ENCODE measurements around the gene SORCS2. TPM values are rescaled to one million over a fixed set of nuclear protein-coding genes. Genes with fewer than 3 reads are reported as not detected.

SORCS2 gene
- total RNA-seq, 1 donor from 2014 or later: 5.2 TPM

- Histone ChIP-seq H3K9ac (no peak overlapping the region), H3K79me2 (ENCODE audit: low read depth) (no peaks in the 10 kb centered on the region), H3K27ac (no peak overlapping the region), H3K4me1 (peaks cover under 1% of the 10 kb centered on the region), H2AFZ (replicated peaks) (no peak overlapping the region), H3K4me2 (no peak overlapping the region), H3K36me3 (no peaks in the 10 kb centered on the region), H3K9me3 (ENCODE audit: low read depth) (no peaks in the 10 kb centered on the region), H3K4me3 (no peak overlapping the region), H4K20me1 (ENCODE audit: low read depth) (no peaks in the 10 kb centered on the region), H3F3A (ENCODE audit: low read depth) (no peaks in the 10 kb centered on the region), H3K27me3 (no peaks in the 10 kb centered on the region)
- H3K9me3 Mint-ChIP-seq: peaks cover 3% of the 10 kb centered on the region
- TF ChIP-seq CTCF (IDR thresholded peaks at IDR 0.05) (no peak), EZH2phosphoT487 (IDR thresholded peaks at IDR 0.05) (no peak), EZH2 (IDR thresholded peaks at IDR 0.05) (no peak)
- peaks cover 2% of the 10 kb centered on the region for H3K27me3 Mint-ChIP-seq (ENCODE audit: insufficient read depth, low read depth)
- DNase-seq (ENCODE audit: low spot score): no peak
- peaks cover 21% of the 10 kb centered on the region for H3K4me1 Mint-ChIP-seq
- H3K4me3 Mint-ChIP-seq: no peak overlapping the region
- no peak overlapping the region for H3K27ac Mint-ChIP-seq
- H3K36me3 Mint-ChIP-seq: no peaks in the 10 kb centered on the region
These were observed 68.7 kb downstream of the SORCS2 start for GRCh38 chr4:7261087-7261486.

GRCh38 chr4:7261536-7261935, 69.2 kb downstream of the SORCS2 start:
- no peak overlapping the region for H2AFZ ChIP-seq (replicated peaks)
- no peaks in the 10 kb centered on the region for H3K9me3 ChIP-seq (ENCODE audit: low read depth)
- no peak overlapping the region for H3K27ac ChIP-seq
- DNase-seq (ENCODE audit: low spot score): no peak
- no peaks in the 10 kb centered on the region for H3K79me2 ChIP-seq (ENCODE audit: low read depth)
- Mint-ChIP-seq H3K36me3 (no peaks in the 10 kb centered on the region), H3K9me3 (peaks cover 3% of the 10 kb centered on the region), H3K4me1 (peaks cover 25% of the 10 kb centered on the region), H3K27me3 (ENCODE audit: insufficient read depth, low read depth) (no peaks in the 10 kb centered on the region), H3K4me3 (no peak overlapping the region), H3K27ac (no peak overlapping the region)
- no peak overlapping the region for H3K4me3 ChIP-seq
- TF ChIP-seq EZH2phosphoT487 (IDR thresholded peaks at IDR 0.05): no peak
- no peak for TF ChIP-seq CTCF (IDR thresholded peaks at IDR 0.05)
- no peak for TF ChIP-seq EZH2 (IDR thresholded peaks at IDR 0.05)
- H3F3A ChIP-seq (ENCODE audit: low read depth): no peaks in the 10 kb centered on the region
- H3K36me3 ChIP-seq: no peaks in the 10 kb centered on the region
- no peak overlapping the region for H3K9ac ChIP-seq
- H3K4me1 ChIP-seq: peaks cover 5% of the 10 kb centered on the region
- H3K27me3 ChIP-seq: no peaks in the 10 kb centered on the region
- H3K4me2 ChIP-seq: no peak overlapping the region
- no peaks in the 10 kb centered on the region for H4K20me1 ChIP-seq (ENCODE audit: low read depth)

- Histone ChIP-seq H3K9me3 (ENCODE audit: low read depth) (no peaks in the 10 kb centered on the region), H4K20me1 (ENCODE audit: low read depth) (no peaks in the 10 kb centered on the region), H3K79me2 (ENCODE audit: low read depth) (no peaks in the 10 kb centered on the region), H3K9ac (no peak overlapping the region), H3K4me3 (no peak overlapping the region), H3K4me2 (no peak overlapping the region), H3K36me3 (no peaks in the 10 kb centered on the region), H2AFZ (replicated peaks) (no peak overlapping the region), H3K4me1 (peaks cover 5% of the 10 kb centered on the region), H3F3A (ENCODE audit: low read depth) (no peaks in the 10 kb centered on the region), H3K27ac (no peak overlapping the region), H3K27me3 (no peaks in the 10 kb centered on the region)
- TF ChIP-seq CTCF (IDR thresholded peaks at IDR 0.05) (no peak), EZH2phosphoT487 (IDR thresholded peaks at IDR 0.05) (no peak), EZH2 (IDR thresholded peaks at IDR 0.05) (no peak)
- DNase-seq (ENCODE audit: low spot score): no peak
- Mint-ChIP-seq H3K27me3 (ENCODE audit: insufficient read depth, low read depth) (no peaks in the 10 kb centered on the region), H3K4me1 (peaks cover 25% of the 10 kb centered on the region), H3K9me3 (peaks cover 3% of the 10 kb centered on the region), H3K36me3 (no peaks in the 10 kb centered on the region), H3K27ac (no peak overlapping the region), H3K4me3 (no peak overlapping the region)
These were observed 69.8 kb downstream of the SORCS2 start for GRCh38 chr4:7262134-7262533.

Measured in neural progenitor cell (in vitro differentiated cells).